Trophoblast cell (in vitro differentiated cells and primary cell): ENCODE measurements around the gene CHST10.

Experiments
- DNase-seq, 2 donors: peaks; one replicate each; pipeline ENCODE4 v3.0.0-alpha.2; 2016
- H2AFZ ChIP-seq: 2 replicates; pipeline ENCODE4 v1.6.1; 2013; ENCODE audit warnings: low read length, moderate library complexity, mild to moderate bottlenecking; ENCODE audit not compliant: insufficient read depth, poor library complexity
- H2AK5ac ChIP-seq: 2 replicates; pipeline ENCODE4 v1.6.1; 2013; ENCODE audit warnings: mild to moderate bottlenecking, low read length
- H2BK120ac ChIP-seq: 2 replicates; pipeline ENCODE4 v1.6.1; 2013; ENCODE audit warnings: low read length, mild to moderate bottlenecking, moderate library complexity; ENCODE audit not compliant: insufficient read depth, poor library complexity
- H2BK12ac ChIP-seq: 2 replicates; pipeline ENCODE4 v1.6.1; 2013; ENCODE audit warnings: mild to moderate bottlenecking, low read length, moderate library complexity
- H2BK5ac ChIP-seq: 2 replicates; pipeline ENCODE4 v1.6.1; 2013; ENCODE audit warnings: low read length, low read depth, moderate library complexity, mild to moderate bottlenecking; ENCODE audit not compliant: poor library complexity
- H3K14ac ChIP-seq: 2 replicates; pipeline ENCODE4 v1.6.1; 2013; ENCODE audit warnings: mild to moderate bottlenecking, low read length
- H3K18ac ChIP-seq: 2 replicates; pipeline ENCODE4 v1.6.1; 2013; ENCODE audit warnings: mild to moderate bottlenecking, low read length
- H3K23ac ChIP-seq: 2 replicates; pipeline ENCODE4 v1.6.1; 2013; ENCODE audit warnings: low read length
- H3K27ac ChIP-seq: 2 replicates; pipeline ENCODE4 v1.5.1; 2013; ENCODE audit warnings: low read depth, mild to moderate bottlenecking, inconsistent platforms, low read length, moderate library complexity
- H3K27me3 ChIP-seq: 2 replicates; pipeline ENCODE4 v1.6.1; 2013; ENCODE audit warnings: inconsistent platforms, mild to moderate bottlenecking, low read length, moderate library complexity; ENCODE audit not compliant: insufficient read depth
- H3K36me3 ChIP-seq, 2 experiments: 1 replicate in 1 of 2; 2 replicates in 1 of 2; pipeline ENCODE4 v1.6.1; 2013; ENCODE audit warnings: low read length in 2 of 2, mild to moderate bottlenecking in 2 of 2, moderate library complexity in 1 of 2; ENCODE audit not compliant: insufficient read depth in 2 of 2, control insufficient read depth in 1 of 2
- H3K4ac ChIP-seq: 2 replicates; pipeline ENCODE4 v1.6.1; 2013; ENCODE audit warnings: low read depth, mild to moderate bottlenecking, low read length, moderate library complexity
- H3K4me1 ChIP-seq, 2 experiments: 1 replicate in 1 of 2; 2 replicates in 1 of 2; pipeline ENCODE4 v1.6.1; 2013; ENCODE audit warnings: low read length in 2 of 2, mild to moderate bottlenecking in 2 of 2, moderate library complexity in 1 of 2; ENCODE audit not compliant: insufficient read depth in 2 of 2, control insufficient read depth in 1 of 2
- H3K4me2 ChIP-seq: 2 replicates; pipeline ENCODE4 v1.6.1; 2013; ENCODE audit warnings: inconsistent platforms, mild to moderate bottlenecking, low read length, moderate library complexity
- H3K4me3 ChIP-seq: 2 replicates; pipeline ENCODE4 v1.5.1; 2013; ENCODE audit warnings: mild to moderate bottlenecking, low read depth, low read length, inconsistent platforms
- H3K79me1 ChIP-seq: one replicate; pipeline ENCODE4 v1.6.1; 2013; ENCODE audit warnings: low read length
- H3K79me2 ChIP-seq: 2 replicates; pipeline ENCODE4 v1.6.1; 2013; ENCODE audit warnings: low read length, mild to moderate bottlenecking; ENCODE audit not compliant: control insufficient read depth, insufficient read depth, poor library complexity
- H3K9ac ChIP-seq: 2 replicates; pipeline ENCODE4 v1.6.1; 2013; ENCODE audit warnings: mild to moderate bottlenecking, low read length
- H3K9me3 ChIP-seq: 2 replicates; pipeline ENCODE4 v1.6.1; 2013; ENCODE audit warnings: low read depth, mild to moderate bottlenecking, control low read depth, inconsistent platforms, low read length; ENCODE audit not compliant: insufficient read depth
- H4K12ac ChIP-seq: 2 replicates; pipeline ENCODE4 v1.6.1; 2013; ENCODE audit warnings: low read depth, mild to moderate bottlenecking, low read length, moderate library complexity
- H4K8ac ChIP-seq: 2 replicates; pipeline ENCODE4 v1.6.1; 2013; ENCODE audit warnings: low read depth, mild to moderate bottlenecking, low read length, moderate library complexity
- H4K91ac ChIP-seq: one replicate; pipeline ENCODE4 v1.6.1; 2013; ENCODE audit warnings: low read depth, mild to moderate bottlenecking, low read length, moderate library complexity
- WGBS: extraction: QIAGEN DNeasy Blood & Tissue Kit; methylation state at CpG from one replicate; pipeline ENCODE4 v1.1.7; 2013; ENCODE audit warnings: missing lambda C conversion rate; ENCODE audit not compliant: insufficient read length, insufficient coverage; ENCODE audit errors: extremely low coverage; 5-methylcytosine and 5-hydroxymethylcytosine counted together

Gene CHST10

DNA sequence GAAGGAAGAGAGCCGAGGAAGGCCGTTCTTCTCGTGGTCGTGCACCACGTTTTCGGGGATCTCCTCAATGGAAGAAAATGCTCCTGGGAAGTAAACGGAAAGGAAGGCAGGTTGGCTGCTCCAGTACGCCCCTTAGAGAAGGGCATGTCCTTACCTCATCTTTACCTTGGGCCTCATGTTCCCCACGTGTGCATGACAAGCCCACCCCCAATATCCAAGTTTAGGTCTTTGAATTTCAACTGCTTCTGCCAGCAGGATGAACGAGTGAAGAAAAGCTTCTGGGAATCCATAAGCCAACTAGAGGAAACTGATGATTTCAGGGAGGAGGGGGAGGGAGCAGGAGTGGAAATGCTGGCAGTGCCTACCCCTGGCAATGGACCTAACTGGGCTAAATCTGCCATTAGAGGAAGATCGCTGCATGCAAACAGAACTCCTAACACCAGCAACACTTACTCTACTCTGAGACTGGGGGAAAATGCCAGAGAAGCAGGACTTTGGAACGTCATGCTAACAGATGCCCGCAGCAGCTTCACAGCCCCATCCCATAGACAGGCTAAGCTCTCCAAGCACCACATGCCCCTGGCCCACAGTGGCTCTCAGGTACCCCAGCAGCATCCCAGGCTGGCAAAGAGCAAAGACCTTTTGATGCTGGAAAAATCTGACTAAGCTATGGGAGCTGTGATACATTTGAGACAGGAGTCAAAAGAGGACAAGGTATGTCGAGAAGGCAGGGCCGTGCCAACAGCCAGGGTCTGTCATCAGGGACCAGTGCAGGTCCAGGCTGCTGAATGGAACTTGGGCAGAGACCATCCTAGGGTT lies 21.7 kb downstream of the CHST10 start:
- no peaks in the 10 kb centered on the region for H3K9me3 ChIP-seq
- no peak overlapping the region for H3K4me3 ChIP-seq
- H3K4me1 ChIP-seq, result peaks cover 0 to 6% of the 10 kb centered on the region in 2 experiments
- no peak overlapping the region for H4K91ac ChIP-seq
- no peak overlapping the region for H3K14ac ChIP-seq
- DNase-seq, result no peak
- no peak overlapping the region for H2AK5ac ChIP-seq
- no peak overlapping the region for H2BK5ac ChIP-seq
- no peak overlapping the region for H3K4me2 ChIP-seq
- H3K27ac ChIP-seq, result no peak overlapping the region
- H3K79me1 ChIP-seq, result no peaks in the 10 kb centered on the region
- no peak overlapping the region for H2BK120ac ChIP-seq
- no CpG with 5 or more reads among the region's 15 CpGs for WGBS
- no peak overlapping the region for H2BK12ac ChIP-seq
- no peak overlapping the region for H3K9ac ChIP-seq
- H3K18ac ChIP-seq, result no peak overlapping the region
- H3K79me2 ChIP-seq, result no peaks in the 10 kb centered on the region
- H2AFZ ChIP-seq, result no peak overlapping the region
- no peak overlapping the region for H4K12ac ChIP-seq
- peaks cover 23 to 32% of the 10 kb centered on the region in 2 experiments for H3K36me3 ChIP-seq
- H3K4ac ChIP-seq, result no peak overlapping the region
- no peak overlapping the region for H4K8ac ChIP-seq
- no peak overlapping the region for H3K23ac ChIP-seq
- no peaks in the 10 kb centered on the region for H3K27me3 ChIP-seq

DNA sequence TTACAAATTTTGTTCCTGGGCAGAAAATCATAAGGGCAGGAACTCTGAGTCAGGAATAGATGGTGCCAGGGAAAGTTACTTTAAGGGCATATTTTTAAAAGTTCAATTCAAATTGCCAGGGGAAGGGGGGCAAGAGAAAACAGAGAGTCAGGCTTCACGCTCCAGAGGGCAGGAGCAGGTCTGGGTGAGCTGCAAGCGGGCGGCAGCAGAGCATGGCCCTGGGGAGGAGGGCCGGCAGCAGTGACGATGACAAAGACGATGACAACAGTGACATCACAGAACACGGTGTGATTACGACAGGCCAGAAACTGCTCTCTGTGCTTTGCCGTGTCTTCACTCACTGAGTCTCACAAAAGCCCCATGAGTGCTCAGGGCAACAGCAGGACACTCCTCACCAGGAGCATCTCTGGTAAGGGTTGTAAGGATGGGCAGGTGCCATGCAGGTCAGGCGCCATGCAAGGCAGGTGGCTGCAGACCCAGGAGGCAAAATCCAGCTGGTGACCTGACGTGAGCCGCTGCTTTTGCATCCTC lies 23.3 kb downstream of the CHST10 start:
- H2AFZ ChIP-seq, result no peak overlapping the region
- H3K4me1 ChIP-seq, result peaks cover 0 to 6% of the 10 kb centered on the region in 2 experiments
- H3K27ac ChIP-seq, result no peak overlapping the region
- no peaks in the 10 kb centered on the region for H3K27me3 ChIP-seq
- H3K4me2 ChIP-seq, result no peak overlapping the region
- no peaks in the 10 kb centered on the region for H3K79me2 ChIP-seq
- H2AK5ac ChIP-seq, result no peak overlapping the region
- peaks cover 23 to 32% of the 10 kb centered on the region in 2 experiments for H3K36me3 ChIP-seq
- H3K79me1 ChIP-seq, result no peaks in the 10 kb centered on the region
- no peak overlapping the region for H4K91ac ChIP-seq
- H3K4ac ChIP-seq, result no peak overlapping the region
- peaks cover 4% of the 10 kb centered on the region for H3K9me3 ChIP-seq
- DNase-seq, result no peak
- H3K9ac ChIP-seq, result no peak overlapping the region
- no peak overlapping the region for H3K18ac ChIP-seq
- no peak overlapping the region for H3K14ac ChIP-seq
- H2BK12ac ChIP-seq, result no peak overlapping the region
- no peak overlapping the region for H2BK5ac ChIP-seq
- no peak overlapping the region for H3K23ac ChIP-seq
- H3K4me3 ChIP-seq, result no peak overlapping the region
- no CpG with 5 or more reads among the region's 12 CpGs for WGBS
- H2BK120ac ChIP-seq, result no peak overlapping the region
- H4K8ac ChIP-seq, result no peak overlapping the region
- H4K12ac ChIP-seq, result no peak overlapping the region

- Histone ChIP-seq H2AFZ (no peak overlapping the region), H3K4me1 (peaks cover 0 to 6% of the 10 kb centered on the region in 2 experiments), H3K9me3 (peaks cover 4% of the 10 kb centered on the region), H3K9ac (no peak overlapping the region), H2AK5ac (no peak overlapping the region), H4K91ac (no peak overlapping the region), H3K4me2 (no peak overlapping the region), H3K4me3 (no peak overlapping the region), H3K14ac (no peak overlapping the region), H3K27ac (no peak overlapping the region), H3K18ac (no peak overlapping the region), H2BK12ac (no peak overlapping the region), H3K79me1 (no peaks in the 10 kb centered on the region), H3K79me2 (no peaks in the 10 kb centered on the region), H2BK5ac (no peak overlapping the region), H2BK120ac (no peak overlapping the region), H3K4ac (no peak overlapping the region), H3K36me3 (peaks cover 23 to 32% of the 10 kb centered on the region in 2 experiments), H4K12ac (no peak overlapping the region), H3K27me3 (no peaks in the 10 kb centered on the region), H4K8ac (no peak overlapping the region), H3K23ac (no peak overlapping the region)
- DNase-seq, result no peak
- no CpG with 5 or more reads among the region's 15 CpGs for WGBS
These were observed 24.1 kb downstream of the CHST10 start for GRCh38 chr2:100393362-100393761.

DNA sequence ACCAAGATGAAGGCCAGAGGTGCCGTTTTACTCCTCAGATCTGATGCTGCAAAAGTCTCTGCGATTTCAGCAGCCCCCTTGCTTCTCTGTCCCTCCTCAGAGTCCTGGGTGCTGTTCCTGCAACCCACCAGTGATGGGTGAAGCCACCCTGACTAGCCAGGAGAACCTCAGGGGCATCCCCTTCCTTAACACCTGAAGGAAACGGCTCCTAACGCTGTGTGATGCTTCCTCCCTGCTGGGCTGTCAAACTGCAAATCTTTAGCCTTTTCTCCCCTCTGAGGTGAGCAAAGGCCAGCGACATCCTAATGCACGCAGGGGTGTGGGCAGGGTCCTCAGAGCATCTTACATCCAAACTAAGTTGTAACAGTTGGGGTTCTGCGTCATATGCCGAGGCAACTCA lies 24.8 kb downstream of the CHST10 start:
- no peak overlapping the region for H3K9ac ChIP-seq
- peaks cover 23 to 32% of the 10 kb centered on the region in 2 experiments for H3K36me3 ChIP-seq
- DNase-seq, result no peak
- H4K8ac ChIP-seq, result no peak overlapping the region
- no peak overlapping the region for H3K14ac ChIP-seq
- H3K4me1 ChIP-seq, result peaks cover 0 to 1% of the 10 kb centered on the region in 2 experiments
- no peak overlapping the region for H2AFZ ChIP-seq
- no peak overlapping the region for H4K12ac ChIP-seq
- H3K27ac ChIP-seq, result no peak overlapping the region
- no peaks in the 10 kb centered on the region for H3K27me3 ChIP-seq
- no peaks in the 10 kb centered on the region for H3K79me2 ChIP-seq
- no peak overlapping the region for H3K18ac ChIP-seq
- H2AK5ac ChIP-seq, result no peak overlapping the region
- H2BK120ac ChIP-seq, result no peak overlapping the region
- no peak overlapping the region for H3K23ac ChIP-seq
- no CpG with 5 or more reads among the region's 8 CpGs for WGBS
- no peak overlapping the region for H3K4me3 ChIP-seq
- no peaks in the 10 kb centered on the region for H3K79me1 ChIP-seq
- peaks cover 4% of the 10 kb centered on the region for H3K9me3 ChIP-seq
- no peak overlapping the region for H3K4me2 ChIP-seq
- no peak overlapping the region for H4K91ac ChIP-seq
- no peak overlapping the region for H3K4ac ChIP-seq
- H2BK12ac ChIP-seq, result no peak overlapping the region
- H2BK5ac ChIP-seq, result no peak overlapping the region
